Fibroblast of lung (primary cell): ENCODE measurements around the gene LINC01488. TPM values are rescaled to one million over a fixed set of nuclear protein-coding genes. Genes with fewer than 3 reads are reported as not detected.

Experiments used
- DNase-seq, 2 donors: peaks; one replicate each; pipeline versions ENCODE4 v3.0.0 to v3.0.0-alpha.2; 2010; ENCODE audit warnings: low read depth in 2 of 2
- H2AFZ ChIP-seq: 2 replicates; pipeline ENCODE4 v1.5.1; 2012; ENCODE audit warnings: low read length, control low read depth, inconsistent platforms
- H3K27ac ChIP-seq: 2 replicates; pipeline ENCODE4 v1.5.1; 2011; ENCODE audit warnings: low read length, control low read depth; ENCODE audit not compliant: insufficient read depth
- H3K27me3 ChIP-seq: 2 replicates; pipeline ENCODE4 v1.5.1; 2011; ENCODE audit warnings: mild to moderate bottlenecking, low read length; ENCODE audit not compliant: control insufficient read depth, insufficient read depth
- H3K36me3 ChIP-seq: 2 replicates; pipeline ENCODE4 v1.5.1; 2011; ENCODE audit warnings: low read length; ENCODE audit not compliant: control insufficient read depth, insufficient read depth
- H3K4me1 ChIP-seq: 2 replicates; pipeline ENCODE4 v1.5.1; 2011; ENCODE audit warnings: low read length; ENCODE audit not compliant: control insufficient read depth, insufficient read depth; ENCODE audit errors: extremely low read depth
- H3K4me2 ChIP-seq: 2 replicates; pipeline ENCODE4 v1.5.1; 2011; ENCODE audit warnings: low read length, control low read depth; ENCODE audit not compliant: insufficient read depth; ENCODE audit errors: extremely low read depth
- H3K4me3 ChIP-seq, 4 experiments: fragments of 200-600 bp in 1 of 4; sonication (generic) in 1 of 4; replicated peaks in 1 of 4; 2 replicates each; pipeline ENCODE4 v1.5.1; 2011 to 2016; ENCODE audit warnings: low read length in 4 of 4, low read depth in 3 of 4, mild to moderate bottlenecking in 3 of 4, control low read depth in 2 of 4, inconsistent platforms in 1 of 4, mixed read lengths in 1 of 4; ENCODE audit not compliant: insufficient read depth in 1 of 4; ENCODE audit errors: control extremely low read depth in 1 of 4
- H3K79me2 ChIP-seq: 2 replicates; pipeline ENCODE4 v1.5.1; 2012; ENCODE audit warnings: mild to moderate bottlenecking, low read length, inconsistent platforms; ENCODE audit not compliant: control insufficient read depth, insufficient read depth
- H3K9ac ChIP-seq: 2 replicates; pipeline ENCODE4 v1.5.1; 2011; ENCODE audit warnings: mild to moderate bottlenecking, low read length, control low read depth; ENCODE audit not compliant: insufficient read depth
- H3K9me3 ChIP-seq: 2 replicates; pipeline ENCODE4 v1.5.1; 2012; ENCODE audit warnings: low read depth, low read length; ENCODE audit not compliant: control insufficient read depth, insufficient read depth
- H4K20me1 ChIP-seq: 2 replicates; pipeline ENCODE4 v1.5.1; 2011; ENCODE audit warnings: low read length; ENCODE audit not compliant: control insufficient read depth, insufficient read depth; ENCODE audit errors: extremely low read depth
- CTCF ChIP-seq, 2 donors: IDR thresholded peaks in 1 of 2; conservative IDR thresholded peaks in 1 of 2; 1 replicate in 1 of 2; 2 replicates in 1 of 2; pipeline ENCODE4 v1.5.1; 2011 to 2012; ENCODE audit warnings: low read length in 2 of 2, control low read depth in 1 of 2, inconsistent platforms in 1 of 2, low read depth in 1 of 2, mild to moderate bottlenecking in 1 of 2
- EZH2 ChIP-seq: IDR thresholded peaks from 2 replicates; pipeline ENCODE4 v1.5.1; 2012; ENCODE audit warnings: low read length, control low read depth, mild to moderate bottlenecking; ENCODE audit errors: missing control alignments
- polyA plus RNA-seq, 2 donors: library from polyadenylated mRNA; depleted of rRNA in 1 of 2; stranded (reverse) in 1 of 2; unstranded in 1 of 2; fragments of >200 nt; gene quantifications; 2 replicates each; pipeline ENCODE4 v1.2.1, GENCODE V29; 2011 to 2012; ENCODE audit warnings: missing spikeins in 1 of 2
- total RNA-seq: library from RNA; depleted of rRNA; stranded (reverse); fragments of >200 nt; gene quantifications from 2 replicates; pipeline ENCODE4 v1.2.1, GENCODE V29; 2014

The LINC01488 gene
- total and polyA plus RNA-seq, 2 donors (not counting 1 experiment from before 2014, with no cell fraction given): not detected

- Histone ChIP-seq H3K27ac (no peak overlapping the region), H3K27me3 (no peaks in the 10 kb centered on the region), H3K36me3 (no peaks in the 10 kb centered on the region), H4K20me1 (no peaks in the 10 kb centered on the region), H3K79me2 (no peaks in the 10 kb centered on the region), H3K4me2 (no peak overlapping the region), H3K9ac (no peak overlapping the region), H3K4me3 (no peak overlapping the region), H3K9me3 (no peaks in the 10 kb centered on the region), H3K4me1 (peaks cover 6% of the 10 kb centered on the region), H2AFZ (no peak overlapping the region)
- DNase-seq: no peak
- TF ChIP-seq CTCF (conservative IDR thresholded peaks at IDR 0.05 in 1 of 2, IDR thresholded peaks at IDR 0.05 in 1 of 2; ENCODE audit: low read depth in 1 of 2, low read length in 2 of 2) (no peak), EZH2 (no peak)
Measured at GRCh38 chr11:69513196-69513595, 31.7 kb downstream of the LINC01488 start.

- DNase-seq: no peak
Measured at GRCh38 chr11:69513663-69514224, 32.3 kb downstream of the LINC01488 start.

GRCh38 chr11:69514771-69515170, 33.3 kb downstream of the LINC01488 start:
- H2AFZ ChIP-seq: no peak overlapping the region
- H4K20me1 ChIP-seq: no peaks in the 10 kb centered on the region

More at GRCh38 chr11:69513663-69514224, 32.3 kb downstream of the LINC01488 start:
- Histone ChIP-seq H3K4me3 (no peak overlapping the region), H3K27me3 (no peaks in the 10 kb centered on the region), H3K36me3 (no peaks in the 10 kb centered on the region), H3K79me2 (no peaks in the 10 kb centered on the region), H3K9me3 (no peaks in the 10 kb centered on the region), H4K20me1 (no peaks in the 10 kb centered on the region), H3K9ac (no peak overlapping the region), H2AFZ (no peak overlapping the region), H3K4me1 (peaks cover 6% of the 10 kb centered on the region), H3K27ac (no peak overlapping the region), H3K4me2 (no peak overlapping the region)
- no peak for TF ChIP-seq CTCF (conservative IDR thresholded peaks at IDR 0.05 in 1 of 2, IDR thresholded peaks at IDR 0.05 in 1 of 2; ENCODE audit: low read depth in 1 of 2, low read length in 2 of 2)
- TF ChIP-seq EZH2: no peak

More at GRCh38 chr11:69514771-69515170, 33.3 kb downstream of the LINC01488 start:
- Histone ChIP-seq H3K9ac (no peak overlapping the region), H3K36me3 (no peaks in the 10 kb centered on the region), H3K4me1 (peaks cover 6% of the 10 kb centered on the region), H3K79me2 (no peaks in the 10 kb centered on the region), H3K9me3 (no peaks in the 10 kb centered on the region), H3K4me2 (no peak overlapping the region), H3K27ac (no peak overlapping the region), H3K27me3 (no peaks in the 10 kb centered on the region), H3K4me3 (no peak overlapping the region)
- no peak for TF ChIP-seq CTCF (conservative IDR thresholded peaks at IDR 0.05 in 1 of 2, IDR thresholded peaks at IDR 0.05 in 1 of 2; ENCODE audit: low read depth in 1 of 2, low read length in 2 of 2)
- DNase-seq: no peak
